Right lobe of liver (tissue), 6 donors: Measurements from ENCODE around the gene ITGAD. TPM values are rescaled to one million over a fixed set of nuclear protein-coding genes. Genes with fewer than 3 reads are reported as not detected.

Experiments used
- ATAC-seq, 4 donors: fragments of 200-7000 bp; cut with Tn5 transposase; one replicate each; pipeline ENCODE4 v1.9.1; 2020; ENCODE audit warnings: mild to moderate bottlenecking in 4 of 4, moderate library complexity in 4 of 4
- DNase-seq, 3 donors: peaks; one replicate each; pipeline ENCODE4 v3.0.0-alpha.2; 2020
- H3K27ac ChIP-seq, 3 donors: fragments of 200-600 bp; one replicate each; pipeline ENCODE4 v1.8.0; 2022
- H3K27me3 ChIP-seq, 2 donors: fragments of 200-600 bp; one replicate each; pipeline ENCODE4 v1.8.0; 2022
- H3K36me3 ChIP-seq, 4 donors: fragments of 200-600 bp; sonication (generic) in 1 of 4; one replicate each; pipeline versions ENCODE4 v1.5.1 to v1.8.0; 2017 to 2022; ENCODE audit warnings: control low read depth in 1 of 4
- H3K4me1 ChIP-seq, 4 donors: fragments of 200-600 bp; sonication (generic) in 1 of 4; one replicate each; pipeline versions ENCODE4 v1.5.1 to v1.8.0; 2017 to 2022; ENCODE audit warnings: control low read depth in 1 of 4
- H3K4me3 ChIP-seq, 3 donors: fragments of 200-600 bp; one replicate each; pipeline ENCODE4 v1.8.0; 2022
- H3K9me3 ChIP-seq, 4 donors: fragments of 200-600 bp; sonication (generic) in 1 of 4; one replicate each; pipeline versions ENCODE4 v1.5.1 to v1.8.0; 2017 to 2022; ENCODE audit warnings: control low read depth in 1 of 4
- CTCF ChIP-seq, 4 donors: fragments of 200-600 bp in 3 of 4; fragments of 450-650 bp in 1 of 4; IDR thresholded peaks; one replicate each; pipeline versions ENCODE4 v1.5.1 to v1.8.0; 2016 to 2022; ENCODE audit warnings: antibody characterized with exemption in 4 of 4, mild to moderate bottlenecking in 2 of 4
- POLR2A ChIP-seq: fragments of 450-650 bp; IDR thresholded peaks from one replicate; pipeline ENCODE4 v1.6.1; 2017; ENCODE audit warnings: antibody characterized with exemption, mild to moderate bottlenecking
- WGBS: methylation state at CpG from one replicate; pipeline ENCODE4 v1.1.6; 2018; ENCODE audit warnings: low coverage, low lambda C conversion rate; ENCODE audit not compliant: insufficient coverage; ENCODE audit errors: missing lambda C conversion rate; 5-methylcytosine and 5-hydroxymethylcytosine counted together
- intact Hi-C, 2 donors: fragments of 100-400 bp; cut with DNase I; formaldehyde crosslinking; loops; one replicate each; pipeline versions ENCODE4 v1.11.2 to v1.14.1; 2022
- total RNA-seq, 6 experiments: library from RNA; depleted of rRNA in 2 of 6; stranded (reverse); fragments of >200 nt in 2 of 6; fragmentation: NEBNext Ultra II Directional in 3 of 6; extraction: Animal tissue kit (Norgen Biotek cat#: 25700) in 3 of 6; gene quantifications; one replicate each; pipeline versions ENCODE4 v1.1.0 to v1.2.4, GENCODE V29; 2016 to 2023
- donor health status: DM: no; HTN: yes; CAD: no.
- donor health status: DM: no; HTN: no; CAD: no.
- donor health status: DM: no; HTN: no; CAD: no.
- donor health status: DM: no; HTN: yes; CAD: no.
- donor health status: DM: no; HTN: yes; CAD: no.

ITGAD gene
- total RNA-seq, 6 experiments from 2014 or later, result 0.13 to 2.0 (median 0.69) TPM; not detected in 2

DNA sequence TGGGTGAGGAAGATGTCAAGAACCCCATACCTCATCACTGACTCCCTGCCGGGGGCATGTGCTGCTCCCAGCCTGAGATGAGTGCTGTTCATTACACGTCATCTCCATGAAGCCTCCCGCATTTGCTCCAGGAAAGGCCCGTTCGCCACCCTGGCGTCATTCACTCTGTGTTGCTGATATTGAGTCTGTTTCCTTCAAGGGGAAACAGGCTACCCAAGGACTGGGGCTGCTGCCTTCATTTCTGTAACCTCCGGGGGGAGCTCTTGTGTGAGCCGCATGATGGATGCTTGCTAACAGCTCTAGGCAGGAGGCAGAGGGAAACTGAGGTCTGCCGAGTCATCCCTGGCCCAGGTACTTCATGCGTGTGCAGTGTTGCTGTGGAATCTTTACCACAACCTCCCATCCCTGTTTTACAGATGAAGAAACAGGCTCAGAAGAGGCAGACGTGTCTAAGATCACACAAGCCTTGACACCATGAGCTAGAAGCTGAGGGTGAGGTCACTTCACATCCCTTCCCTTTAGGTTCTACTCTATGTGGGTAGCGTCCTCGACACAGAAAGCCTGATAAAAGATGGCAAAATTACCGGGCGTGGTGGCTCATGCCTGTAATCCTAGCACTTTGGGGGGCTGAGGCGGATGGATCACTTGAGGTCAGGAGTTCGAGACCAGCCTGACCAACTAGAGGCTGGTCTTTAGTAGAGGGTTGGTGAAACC, 62.6 kb downstream of the ITGAD start:
- intact Hi-C loops, result loop anchor here in 1 of 2 donors (10.0 kb wide), 1 partner anchor 271 kb away; the partner anchor contains the start of gene FUS
- Histone ChIP-seq H3K4me3 (no peak overlapping the region), H3K36me3 (no peaks in the 10 kb centered on the region), H3K27me3 (no peaks in the 10 kb centered on the region), H3K4me1 (peaks cover 0 to 60% (median 21%) of the 10 kb centered on the region in 4 donors), H3K27ac (no peak overlapping the region), H3K9me3 (no peaks in the 10 kb centered on the region)
- 53% methylated on average over 12 of the region's 17 CpGs for WGBS
- DNase-seq, result no peak
- peak in 3 of 4 donors; percentile 16 to 31 (median 27) for TF ChIP-seq CTCF (IDR thresholded peaks at IDR 0.05)
- TF ChIP-seq POLR2A, result no peak
- no peak for ATAC-seq

GRCh38 chr16:31456988-31457360, 63.8 kb downstream of the ITGAD start:
- Histone ChIP-seq H3K4me3 (no peak overlapping the region), H3K27me3 (no peaks in the 10 kb centered on the region), H3K4me1 (peaks cover 0 to 72% (median 27%) of the 10 kb centered on the region in 4 donors), H3K27ac (no peak overlapping the region), H3K9me3 (no peaks in the 10 kb centered on the region), H3K36me3 (no peaks in the 10 kb centered on the region)
- intact Hi-C loops, result loop anchor here in 1 of 2 donors (10.0 kb wide), 1 partner anchor 272 kb away; the partner anchor contains the start of gene FUS
- TF ChIP-seq POLR2A (no peak), CTCF (IDR thresholded peaks at IDR 0.05) (no peak)
- WGBS, result 86% methylated on average over 2 of the region's 8 CpGs
- ATAC-seq, result no peak
- no peak for DNase-seq

- no peaks in the 10 kb centered on the region for H3K27me3 ChIP-seq
- peak; percentile 62 to 73 (median 67) for DNase-seq
- intact Hi-C loops, result loop anchor here in 1 of 2 donors (10.0 kb wide), 1 partner anchor 273 kb away; the partner anchor contains the start of gene FUS
- TF ChIP-seq CTCF (IDR thresholded peaks at IDR 0.05) (no peak), POLR2A (no peak)
- H3K9me3 ChIP-seq, result no peaks in the 10 kb centered on the region
- peaks cover 0 to 65% (median 25%) of the 10 kb centered on the region in 4 donors for H3K4me1 ChIP-seq
- peak overlapping the region; percentile 75 to 81 (median 79) for H3K4me3 ChIP-seq
- WGBS, result 0% methylated on average over 8 of the region's 42 CpGs
- peak overlapping the region; percentile 99 to 100 (median 99) for H3K27ac ChIP-seq
- peak in 3 of 4 donors; percentile 0 to 4 (median 2) for ATAC-seq
- no peaks in the 10 kb centered on the region for H3K36me3 ChIP-seq
Measured at GRCh38 chr16:31458073-31458843, 65.1 kb downstream of the ITGAD start.

DNA sequence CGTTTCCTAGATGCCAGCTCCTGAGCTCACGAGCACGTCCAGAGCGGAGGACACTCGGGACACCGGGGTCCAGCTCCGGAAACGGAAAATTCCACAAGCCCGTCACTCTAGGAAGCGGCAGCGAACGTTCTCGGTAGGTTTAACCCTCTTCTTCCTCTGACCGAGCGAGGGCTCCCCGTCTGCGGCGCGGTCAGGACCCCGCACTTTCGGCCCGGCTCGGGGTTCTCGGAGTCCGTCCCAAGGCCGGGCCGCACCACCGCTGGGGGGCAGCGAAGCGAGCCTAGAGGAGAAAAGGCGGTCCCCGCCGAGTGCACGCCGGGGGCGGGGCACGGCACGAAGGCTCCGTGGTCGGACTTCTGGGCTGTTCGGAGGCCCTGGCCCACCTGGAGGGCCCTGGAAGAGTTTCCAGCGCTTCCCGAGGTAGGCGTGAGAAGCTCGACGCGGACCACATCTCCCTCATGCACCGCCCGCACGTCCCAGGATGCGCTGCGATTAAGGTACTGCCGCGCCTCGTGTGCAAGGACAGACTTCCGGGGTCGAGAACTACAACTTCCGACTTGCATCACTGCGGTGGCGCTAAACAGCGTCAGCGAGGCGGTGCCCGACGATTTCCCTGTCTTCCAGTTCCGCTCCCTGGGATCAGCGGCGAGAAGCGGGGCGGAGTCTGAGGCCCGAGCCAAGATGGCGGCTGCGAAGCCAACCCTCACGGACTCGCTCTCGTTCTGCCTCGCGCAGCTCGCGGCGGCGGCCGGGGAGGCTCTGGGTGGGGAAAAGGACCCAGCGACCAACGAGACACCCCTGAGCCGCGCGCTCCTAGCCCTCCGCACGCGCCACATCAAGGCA, 65.9 kb downstream of the ITGAD start, which contains the start of gene ARMC5:
TSS of gene ARMC5 (plus strand) at position 658 of the 843 bp plus-strand sequence. CDS start at position 682, 24 bp downstream.
- ATAC-seq, result peak; percentile 73 to 81 (median 76)
- no peaks in the 10 kb centered on the region for H3K27me3 ChIP-seq
- intact Hi-C loops, result loop anchor here in 1 of 2 donors (10.0 kb wide), 1 partner anchor 274 kb away; the partner anchor contains the start of gene FUS
- peaks cover 0 to 58% (median 22%) of the 10 kb centered on the region in 4 donors for H3K4me1 ChIP-seq
- peak within 1 kb of the TSS; percentile 99 to 100 (median 99) for H3K27ac ChIP-seq
- H3K9me3 ChIP-seq, result no peaks in the 10 kb centered on the region
- no peaks in the 10 kb centered on the region for H3K36me3 ChIP-seq
- peak within 1 kb of the TSS; percentile 75 to 81 (median 79) for H3K4me3 ChIP-seq
- no CpG with 5 or more reads among the region's 91 CpGs for WGBS
- TF ChIP-seq POLR2A (peak; percentile 83), CTCF (IDR thresholded peaks at IDR 0.05) (peak; percentile 49 to 63 (median 62))
- DNase-seq, result peak; percentile 98 to 99 (median 98)
